GM18873 (cell line): Measurements from ENCODE around the gene KRT40.

Experiments used
- ATAC-seq: cut with Tn5 transposase; IDR thresholded peaks from one replicate; pipeline ENCODE4 v1.9.1; 2021; ENCODE audit warnings: mild to moderate bottlenecking, moderate library complexity, moderate number of reproducible peaks; ENCODE audit not compliant: unreplicated experiment, low FRiP score

KRT40 gene

DNA sequence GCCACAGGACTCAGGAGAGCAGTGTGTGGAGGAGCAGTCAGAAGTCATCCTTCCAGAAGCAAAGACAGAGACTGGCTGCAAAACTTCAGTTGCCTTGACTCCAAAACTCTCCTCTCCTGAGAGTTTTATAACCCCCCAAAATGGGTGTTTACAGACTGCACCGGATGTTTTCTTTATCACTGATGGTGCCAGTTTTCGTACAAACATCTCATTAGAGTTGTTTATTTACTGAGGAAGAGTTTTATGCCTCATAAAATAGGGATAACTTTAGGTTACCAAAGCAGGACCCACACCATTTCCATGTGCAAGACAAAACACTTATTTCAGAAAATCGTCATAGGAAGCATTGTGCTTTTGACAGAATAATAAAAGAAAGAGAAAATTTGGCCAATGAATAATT is at the start of gene KRT40:
Gene KRT40 (minus strand): TSS at position 101 of the 400 bp plus-strand sequence. CDS start 53 bp downstream, at position 48.
- no peak for ATAC-seq

DNA sequence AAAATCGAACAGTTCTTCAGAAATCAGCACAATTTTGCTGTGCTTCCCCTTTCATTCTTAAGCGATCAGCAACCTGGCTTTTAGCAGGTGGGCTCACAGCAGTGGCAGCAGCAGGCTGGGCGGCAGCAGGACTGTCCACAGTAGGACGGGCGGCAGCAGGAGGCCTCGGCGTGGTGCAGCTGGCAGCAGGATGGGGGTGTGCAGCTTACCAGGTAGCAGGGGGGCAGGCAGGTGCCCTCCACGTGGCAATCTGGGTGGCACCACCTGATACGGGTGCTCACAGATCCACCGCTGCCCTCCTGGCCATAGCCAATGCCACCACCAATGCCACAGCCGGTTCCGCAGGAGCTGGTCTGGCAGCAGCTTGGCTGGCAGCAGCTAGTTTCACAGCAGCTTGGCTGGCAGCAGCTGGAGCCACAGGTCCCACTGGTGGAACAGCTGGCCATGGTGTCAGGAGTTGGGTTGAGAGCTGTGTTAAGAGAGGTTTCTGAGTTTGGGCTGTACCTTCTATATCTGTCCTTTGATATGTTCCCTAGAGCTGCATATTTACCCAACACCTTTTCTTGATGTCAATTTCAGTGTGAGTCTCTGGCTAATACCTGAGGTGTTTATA is 45.6 kb upstream of the KRT40 start, which contains the start of gene KRTAP1-4:
Gene KRTAP1-4 (minus strand): TSS at position 563 of the 613 bp plus-strand sequence. CDS start 117 bp downstream, at position 446.
- no peak for ATAC-seq

DNA sequence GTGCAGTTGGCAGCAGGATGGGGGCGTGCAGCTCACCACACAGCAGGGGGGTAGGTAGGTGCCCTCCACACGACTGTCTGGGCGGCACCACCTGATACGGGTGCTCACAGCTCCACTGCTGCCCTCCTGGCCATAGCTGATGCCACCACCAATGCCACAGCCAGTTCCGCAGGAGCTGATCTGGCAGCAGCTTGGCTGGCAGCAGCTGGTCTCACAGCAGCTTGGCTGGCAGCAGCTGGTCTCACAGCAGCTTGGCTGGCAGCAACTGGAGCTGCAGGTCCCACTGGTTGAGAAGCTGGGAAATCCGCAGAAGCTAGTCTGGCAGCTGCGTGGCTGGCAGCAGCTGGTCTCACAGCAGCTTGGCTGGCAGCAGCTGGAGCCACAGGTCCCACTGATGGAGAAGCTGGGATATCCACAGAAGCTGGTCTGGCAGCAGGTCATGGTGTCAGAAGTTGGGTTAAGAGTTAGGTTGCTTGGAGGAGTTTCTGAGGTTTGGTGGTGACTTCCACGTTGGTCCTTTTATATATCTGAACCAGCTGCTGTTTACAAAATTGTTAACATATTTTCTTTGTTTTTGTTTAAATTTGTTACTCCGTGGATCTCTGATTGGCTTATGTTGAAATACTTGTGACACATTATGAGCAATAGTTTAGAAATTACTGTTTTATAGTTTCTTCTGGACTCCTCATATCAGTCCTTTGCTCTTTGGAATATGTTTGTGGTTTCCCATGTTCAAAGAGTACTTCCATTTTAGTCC is 42.8 kb upstream of the KRT40 start, which contains the start of gene KRTAP1-5:
Gene KRTAP1-5 (minus strand): TSS at position 494 of the 757 bp plus-strand sequence. CDS start 53 bp downstream, at position 441.
- ATAC-seq: no peak

GRCh38 chr17:41024697-41025096 is 40.6 kb upstream of the KRT40 start:
- ATAC-seq: no peak

DNA sequence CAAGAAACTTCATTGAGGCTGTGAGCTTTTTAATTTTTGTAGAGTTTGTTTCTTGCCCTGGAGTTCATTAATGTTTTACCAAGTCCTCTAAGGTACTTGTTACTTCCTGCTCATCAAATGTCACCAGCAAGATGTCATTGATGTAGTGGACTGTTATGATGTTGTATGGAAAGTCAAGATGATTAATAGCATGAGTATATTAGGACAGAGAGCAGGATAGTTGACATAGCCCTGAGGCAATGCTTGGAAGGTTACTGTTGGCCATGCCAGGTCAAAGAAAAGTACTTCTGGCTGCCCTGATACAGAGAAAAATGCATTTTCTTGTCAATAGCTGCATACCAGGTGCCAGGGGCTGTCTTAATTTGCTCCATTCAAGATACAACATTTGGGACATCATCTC is 36.2 kb upstream of the KRT40 start:
- ATAC-seq: no peak

- ATAC-seq: no peak
These were observed 35.3 kb upstream of the KRT40 start for GRCh38 chr17:41019415-41019814.

GRCh38 chr17:41018541-41018940 is 34.4 kb upstream of the KRT40 start:
- no peak for ATAC-seq

GRCh38 chr17:41016578-41017215 is 32.6 kb upstream of the KRT40 start:
- ATAC-seq: no peak

- no peak for ATAC-seq
These were observed 31.3 kb upstream of the KRT40 start for GRCh38 chr17:41015454-41015853.

DNA sequence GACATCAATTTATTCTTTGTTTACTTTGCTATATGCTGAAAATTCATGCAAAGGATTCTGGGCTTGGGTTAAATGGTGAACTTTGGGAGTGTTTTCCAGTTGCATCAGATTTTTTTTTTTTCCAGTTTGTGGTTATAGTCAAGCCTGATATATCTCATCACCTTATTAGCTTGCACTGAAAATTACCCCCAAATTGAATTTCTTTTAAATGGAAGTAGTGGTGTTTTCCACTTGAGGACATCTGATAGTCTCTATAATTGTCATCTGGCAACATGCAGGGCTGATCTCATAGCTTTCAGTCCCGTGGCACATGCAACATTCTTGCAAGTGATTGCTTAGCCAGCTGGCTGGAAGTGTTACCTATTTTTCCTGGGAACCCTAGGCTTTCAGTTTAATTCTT is 29.5 kb upstream of the KRT40 start:
- no peak for ATAC-seq

GRCh38 chr17:41013181-41013580 is 29.1 kb upstream of the KRT40 start:
- ATAC-seq: no peak

GRCh38 chr17:41012326-41013120 is 28.4 kb upstream of the KRT40 start:
- ATAC-seq: no peak

DNA sequence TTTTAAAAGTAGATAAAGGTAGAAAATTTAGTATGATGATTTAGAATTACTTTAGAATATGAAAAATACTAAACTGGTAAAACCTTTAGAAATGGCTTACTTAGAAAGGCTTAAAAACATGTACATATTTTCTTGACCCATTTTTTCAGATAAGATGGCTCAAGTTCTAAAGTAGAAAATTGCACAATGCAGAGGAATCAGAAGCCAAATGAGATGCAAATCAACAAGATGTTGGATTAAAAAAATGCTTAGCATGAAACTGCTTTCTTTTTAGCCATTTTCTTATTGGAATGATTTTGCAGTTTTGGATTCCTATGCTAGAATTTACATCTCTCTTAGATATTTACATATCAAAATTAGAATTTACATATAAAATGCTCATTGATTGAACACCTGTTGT is 26.3 kb upstream of the KRT40 start:
- ATAC-seq: no peak

DNA sequence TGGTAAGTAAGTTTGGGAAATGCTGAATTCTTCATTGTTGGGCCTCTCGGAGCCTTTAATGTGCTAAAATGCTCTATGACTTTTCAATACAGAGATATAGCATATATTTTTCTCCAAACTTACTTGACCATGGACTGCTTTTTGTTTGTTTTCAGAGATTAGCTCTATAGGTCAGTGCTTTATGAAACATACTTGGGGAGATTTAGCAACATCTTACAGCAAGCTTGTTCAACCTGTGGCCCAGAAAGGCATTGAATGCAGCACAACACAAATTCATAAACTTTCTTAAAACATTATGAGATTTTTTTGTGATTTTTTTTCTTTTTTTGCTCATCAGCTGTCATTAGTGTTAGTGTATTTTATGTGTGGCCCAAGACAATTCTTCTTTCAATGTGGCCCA is 25.8 kb upstream of the KRT40 start:
- no peak for ATAC-seq

- ATAC-seq: no peak
These were observed 25.2 kb upstream of the KRT40 start for GRCh38 chr17:41009301-41009760.

DNA sequence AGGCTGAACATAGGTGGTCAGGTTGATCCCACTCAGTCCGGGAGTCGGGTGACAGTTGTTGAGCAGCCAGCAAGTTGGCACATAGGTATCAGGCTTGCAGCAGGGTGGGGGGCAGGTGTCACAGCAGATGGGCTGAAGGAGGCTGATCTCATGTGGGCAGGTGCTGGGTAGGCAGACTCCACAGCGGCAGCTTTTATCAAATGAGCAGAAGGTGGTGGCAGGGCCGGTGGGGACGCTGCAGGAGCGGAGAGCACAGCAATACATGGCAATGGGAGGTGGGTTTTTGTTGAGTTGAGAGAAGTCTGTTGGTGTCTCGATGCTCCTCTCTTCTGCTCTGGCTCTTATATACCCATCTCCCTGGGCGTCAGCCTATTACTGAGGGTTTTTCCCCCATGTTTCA is 24.7 kb upstream of the KRT40 start, which contains the start of gene KRTAP3-1:
Gene KRTAP3-1 (minus strand): TSS at position 318 of the 400 bp plus-strand sequence. CDS start 54 bp downstream, at position 264.
- no peak for ATAC-seq

DNA sequence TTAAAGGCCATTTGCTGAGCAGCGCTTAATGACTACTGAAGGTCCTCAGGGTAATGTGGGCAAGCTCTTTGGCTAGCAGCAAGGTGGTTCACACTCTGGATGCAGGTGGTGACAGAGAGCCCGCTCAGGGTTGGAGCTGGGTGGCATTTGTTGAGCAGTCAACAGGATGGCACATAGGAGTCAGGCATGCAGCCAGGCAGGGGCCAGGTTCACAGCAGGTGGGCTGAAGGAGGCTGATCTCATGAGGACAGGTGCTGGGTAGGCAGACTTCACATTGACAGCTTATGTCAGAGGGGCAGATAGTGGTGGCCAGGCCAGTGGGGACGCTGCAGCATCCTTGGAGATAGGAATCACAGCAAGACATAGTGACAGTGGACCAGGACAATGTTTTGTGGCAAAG is 20.3 kb upstream of the KRT40 start:
- no peak for ATAC-seq

GRCh38 chr17:41003926-41004325 is 19.8 kb upstream of the KRT40 start:
- ATAC-seq: no peak

DNA sequence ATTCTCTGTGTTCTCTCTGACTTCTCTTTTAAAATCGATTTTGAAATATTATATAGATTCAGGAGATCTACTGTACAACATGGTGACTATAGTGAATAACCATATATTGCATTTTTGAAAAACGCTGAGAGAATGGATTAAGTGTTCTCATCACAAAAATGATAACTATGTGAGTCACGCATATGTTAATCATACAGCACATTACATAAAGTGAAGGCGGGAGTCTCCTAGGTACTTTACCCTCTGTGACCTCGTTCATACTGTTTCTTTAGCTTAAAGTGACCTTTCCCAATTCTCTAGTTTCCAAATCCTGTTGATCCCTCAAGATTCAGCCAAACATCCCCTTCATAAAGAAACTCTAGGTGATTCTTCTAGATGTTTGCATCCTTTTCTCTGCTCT is 18.7 kb upstream of the KRT40 start:
- no peak for ATAC-seq

- no peak for ATAC-seq
These were observed 17.7 kb upstream of the KRT40 start for GRCh38 chr17:41001795-41002194.
